OCI-LY7 (cell line): Measurements from ENCODE around the gene GTSF1L.

ENCODE experiments used
- CTCF ChIP-seq: fragments of 200-600 bp; sonication (generic); conservative IDR thresholded peaks from 2 replicates; pipeline ENCODE4 v1.5.1; 2014; ENCODE audit warnings: mild to moderate bottlenecking, antibody characterized with exemption, low read length, moderate library complexity, mixed read lengths
- EZH2phosphoT487 ChIP-seq: fragments of 200-600 bp; sonication (generic); IDR thresholded peaks from 2 replicates; pipeline ENCODE4 v1.6.1; 2018; ENCODE audit warnings: low read depth, borderline replicate concordance, mild to moderate bottlenecking, mixed run types, antibody characterized with exemption, low read length, moderate library complexity, mixed read lengths

- TF ChIP-seq CTCF = no peak
- no peak for TF ChIP-seq EZH2phosphoT487
Observed at GRCh38 chr20:43748274-43748673, 21.5 kb upstream of the GTSF1L start.
